Neural cell (in vitro differentiated cells): Measurements from ENCODE around the gene CTDSP2. TPM values are rescaled to one million over a fixed set of nuclear protein-coding genes. Genes with fewer than 3 reads are reported as not detected.

ENCODE experiments used
- H2AFZ ChIP-seq: fragments of 200-600, 300-800 bp; sonication (generic), shearing (Covaris generic); 2 replicates; pipeline ENCODE4 v1.6.0; 2014; ENCODE audit warnings: low read depth, mild to moderate bottlenecking, antibody characterized with exemption, low read length, moderate library complexity
- H3F3A ChIP-seq: fragments of 200-600 bp; shearing (Covaris generic); 2 replicates; pipeline ENCODE4 v1.6.1; 2016; ENCODE audit warnings: mild to moderate bottlenecking, moderate library complexity, mixed read lengths, antibody characterized with exemption, low read length; ENCODE audit not compliant: insufficient read depth, poor library complexity, severe bottlenecking
- H3K27ac ChIP-seq: fragments of 200-600, 300-800 bp; sonication (generic), shearing (Covaris generic); 2 replicates; pipeline ENCODE4 v1.5.1; 2014; ENCODE audit warnings: mild to moderate bottlenecking, low read length, moderate library complexity
- H3K27me3 ChIP-seq: fragments of 300-800, 200-600 bp; sonication (generic), shearing (Covaris generic); 2 replicates; pipeline ENCODE4 v1.6.0; 2014; ENCODE audit warnings: mild to moderate bottlenecking, low read depth, low read length, moderate library complexity; ENCODE audit not compliant: insufficient read depth
- H3K36me3 ChIP-seq: fragments of 300-800, 200-600 bp; sonication (generic), shearing (Covaris generic); 2 replicates; pipeline ENCODE4 v1.5.1; 2014; ENCODE audit warnings: mild to moderate bottlenecking, antibody characterized with exemption, low read length, moderate library complexity; ENCODE audit not compliant: insufficient read depth
- H3K4me2 ChIP-seq: fragments of 300-800, 200-600 bp; sonication (generic), shearing (Covaris generic); 2 replicates; pipeline ENCODE4 v1.6.0; 2014; ENCODE audit warnings: mild to moderate bottlenecking, low read length
- H3K4me3 ChIP-seq: fragments of 300-800, 200-600 bp; sonication (generic), shearing (Covaris generic); 2 replicates; pipeline ENCODE4 v1.5.1; 2014; ENCODE audit warnings: mild to moderate bottlenecking, low read length, moderate library complexity
- H3K79me2 ChIP-seq: fragments of 200-600 bp; shearing (Covaris generic); replicated peaks from 2 replicates; pipeline ENCODE4 v1.6.0; 2014; ENCODE audit warnings: mild to moderate bottlenecking, low read length, moderate library complexity; ENCODE audit not compliant: insufficient read depth
- H3K9ac ChIP-seq: fragments of 300-800, 200-600 bp; sonication (generic), shearing (Covaris generic); 2 replicates; pipeline ENCODE4 v1.6.1; 2016; ENCODE audit warnings: mild to moderate bottlenecking, low read length, mixed read lengths
- H3K9me2 ChIP-seq: fragments of 200-600 bp; shearing (Covaris generic); 2 replicates; pipeline ENCODE4 v1.6.1; 2016; ENCODE audit warnings: mild to moderate bottlenecking, low read length, mixed read lengths; ENCODE audit not compliant: insufficient read depth
- H3K9me3 ChIP-seq: fragments of 200-600, 300-800 bp; sonication (generic), shearing (Covaris generic); 2 replicates; pipeline ENCODE4 v1.6.1; 2016; ENCODE audit warnings: mild to moderate bottlenecking, mixed run types, low read length, moderate library complexity, mixed read lengths
- H4K20me1 ChIP-seq: fragments of 200-600 bp; shearing (Covaris generic); 2 replicates; pipeline ENCODE4 v1.6.1; 2016; ENCODE audit warnings: mild to moderate bottlenecking, mixed run types; ENCODE audit not compliant: insufficient read depth
- EP300 ChIP-seq: fragments of 450-650 bp; conservative IDR thresholded peaks from 2 replicates; pipeline ENCODE4 v1.6.1; 2014; ENCODE audit warnings: antibody characterized with exemption, mild to moderate bottlenecking, moderate library complexity; ENCODE audit not compliant: poor library complexity, severe bottlenecking
- EZH2 ChIP-seq: fragments of 200-600, 300-800 bp; shearing (Covaris generic), sonication (generic); IDR thresholded peaks from 2 replicates; pipeline ENCODE4 v1.6.1; 2014; ENCODE audit warnings: antibody characterized with exemption, low read length, borderline replicate concordance, mild to moderate bottlenecking; ENCODE audit not compliant: insufficient read depth, poor library complexity, severe bottlenecking
- MXI1 ChIP-seq: fragments of 450-650 bp; conservative IDR thresholded peaks from 2 replicates; pipeline ENCODE4 v1.6.1; 2014; ENCODE audit warnings: antibody characterized with exemption, mild to moderate bottlenecking; ENCODE audit not compliant: poor library complexity, severe bottlenecking
- POLR2AphosphoS5 ChIP-seq: IDR thresholded peaks from 2 replicates; pipeline ENCODE4 v1.6.1; 2012
- RAD21 ChIP-seq: fragments of 450-650 bp; conservative IDR thresholded peaks from 2 replicates; pipeline ENCODE4 v1.6.1; 2014; ENCODE audit warnings: antibody characterized with exemption, mild to moderate bottlenecking, moderate library complexity
- REST ChIP-seq: IDR thresholded peaks from 2 replicates; pipeline ENCODE4 v1.6.1; 2012; ENCODE audit warnings: borderline replicate concordance
- SMC3 ChIP-seq: fragments of 450-650 bp; conservative IDR thresholded peaks from 2 replicates; pipeline ENCODE4 v1.6.1; 2014; ENCODE audit warnings: antibody characterized with exemption, mild to moderate bottlenecking, moderate library complexity; ENCODE audit not compliant: poor library complexity
- TAF1 ChIP-seq: IDR thresholded peaks from 2 replicates; pipeline ENCODE4 v1.6.1; 2012; ENCODE audit warnings: low read depth
- polyA plus RNA-seq: library from polyadenylated mRNA; depleted of rRNA; stranded (reverse); fragments of >200 nt; gene quantifications from 2 replicates; pipeline ENCODE4 v1.2.3, GENCODE V29; 2014
- TF ChIP-seq, protein P1 (sequence below): fragments of 450-650 bp; IDR thresholded peaks from 2 replicates; pipeline ENCODE4 v1.5.1; 2014; ENCODE audit warnings: antibody characterized with exemption, mild to moderate bottlenecking, moderate library complexity; ENCODE audit not compliant: poor library complexity, severe bottlenecking

Gene CTDSP2
- polyA plus RNA-seq, 1 donor from 2014 or later: 23.6 TPM

- Histone ChIP-seq H3K9me2 (no peaks in the 10 kb centered on the region), H3K4me2 (no peak overlapping the region), H3K36me3 (no peaks in the 10 kb centered on the region), H3K9ac (no peak overlapping the region), H3K4me3 (no peak overlapping the region), H4K20me1 (no peaks in the 10 kb centered on the region), H3K9me3 (no peaks in the 10 kb centered on the region), H3K27ac (no peak overlapping the region), H3K27me3 (no peaks in the 10 kb centered on the region), H3F3A (no peaks in the 10 kb centered on the region), H3K79me2 (no peaks in the 10 kb centered on the region), H2AFZ (no peak overlapping the region)
- TF ChIP-seq POLR2AphosphoS5: no peak
- TF ChIP-seq TAF1: no peak
- no peak for TF ChIP-seq MXI1
- no peak for TF ChIP-seq REST
- no peak for TF ChIP-seq EP300
Measured at GRCh38 chr12:57796996-57797395, 49.5 kb downstream of the CTDSP2 start.

GRCh38 chr12:57795354-57795753 lies 51.2 kb downstream of the CTDSP2 start:
- Histone ChIP-seq H3K36me3 (no peaks in the 10 kb centered on the region), H3K79me2 (no peaks in the 10 kb centered on the region), H3K4me3 (no peak overlapping the region), H3F3A (no peaks in the 10 kb centered on the region), H3K4me2 (no peak overlapping the region), H4K20me1 (no peaks in the 10 kb centered on the region), H2AFZ (no peak overlapping the region), H3K27ac (no peak overlapping the region), H3K9ac (no peak overlapping the region), H3K9me2 (no peaks in the 10 kb centered on the region), H3K27me3 (no peaks in the 10 kb centered on the region), H3K9me3 (no peaks in the 10 kb centered on the region)
- TF ChIP-seq RAD21: no peak
- TF ChIP-seq POLR2AphosphoS5: no peak
- no peak for TF ChIP-seq SMC3
- TF ChIP-seq REST: no peak
- no peak for TF ChIP-seq EP300
- no peak for TF ChIP-seq MXI1
- TF ChIP-seq, protein P1, sequence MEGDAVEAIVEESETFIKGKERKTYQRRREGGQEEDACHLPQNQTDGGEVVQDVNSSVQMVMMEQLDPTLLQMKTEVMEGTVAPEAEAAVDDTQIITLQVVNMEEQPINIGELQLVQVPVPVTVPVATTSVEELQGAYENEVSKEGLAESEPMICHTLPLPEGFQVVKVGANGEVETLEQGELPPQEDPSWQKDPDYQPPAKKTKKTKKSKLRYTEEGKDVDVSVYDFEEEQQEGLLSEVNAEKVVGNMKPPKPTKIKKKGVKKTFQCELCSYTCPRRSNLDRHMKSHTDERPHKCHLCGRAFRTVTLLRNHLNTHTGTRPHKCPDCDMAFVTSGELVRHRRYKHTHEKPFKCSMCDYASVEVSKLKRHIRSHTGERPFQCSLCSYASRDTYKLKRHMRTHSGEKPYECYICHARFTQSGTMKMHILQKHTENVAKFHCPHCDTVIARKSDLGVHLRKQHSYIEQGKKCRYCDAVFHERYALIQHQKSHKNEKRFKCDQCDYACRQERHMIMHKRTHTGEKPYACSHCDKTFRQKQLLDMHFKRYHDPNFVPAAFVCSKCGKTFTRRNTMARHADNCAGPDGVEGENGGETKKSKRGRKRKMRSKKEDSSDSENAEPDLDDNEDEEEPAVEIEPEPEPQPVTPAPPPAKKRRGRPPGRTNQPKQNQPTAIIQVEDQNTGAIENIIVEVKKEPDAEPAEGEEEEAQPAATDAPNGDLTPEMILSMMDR: no peak
- no peak for TF ChIP-seq TAF1
- no peak for TF ChIP-seq EZH2
